H9 (cell line): ENCODE results near the gene RAP1GDS1. TPM values are rescaled to one million over a fixed set of nuclear protein-coding genes. Genes with fewer than 3 reads are reported as not detected.

ENCODE experiments used
- DNase-seq: peaks from one replicate; pipeline ENCODE4 v3.0.0-alpha.2; 2017
- H2AFZ ChIP-seq: one replicate; pipeline ENCODE4 v1.6.1; 2013; ENCODE audit warnings: mild to moderate bottlenecking, low read length, control low read depth, moderate library complexity
- H2AK5ac ChIP-seq: 2 replicates; pipeline ENCODE4 v1.6.1; 2013; ENCODE audit warnings: low read length, control low read depth, mixed read lengths; ENCODE audit not compliant: insufficient read length
- H2BK120ac ChIP-seq: one replicate; pipeline ENCODE4 v1.6.1; 2013; ENCODE audit warnings: low read depth, mild to moderate bottlenecking, low read length, control low read depth, inconsistent platforms; ENCODE audit not compliant: poor library complexity, severe bottlenecking
- H2BK12ac ChIP-seq: 2 replicates; pipeline ENCODE4 v1.6.1; 2013; ENCODE audit warnings: low read length, control low read depth, mixed read lengths, low read depth; ENCODE audit not compliant: insufficient read length
- H2BK15ac ChIP-seq: 2 replicates; pipeline ENCODE4 v1.6.1; 2013; ENCODE audit warnings: low read depth, low read length, control low read depth
- H2BK20ac ChIP-seq: one replicate; pipeline ENCODE4 v1.6.1; 2013; ENCODE audit warnings: low read depth, mild to moderate bottlenecking, low read length, control low read depth, inconsistent platforms; ENCODE audit not compliant: poor library complexity, severe bottlenecking
- H2BK5ac ChIP-seq: 2 replicates; pipeline ENCODE4 v1.6.1; 2013; ENCODE audit warnings: low read length, control low read depth, mixed read lengths; ENCODE audit not compliant: insufficient read length
- H3K14ac ChIP-seq: 2 replicates; pipeline ENCODE4 v1.6.1; 2013; ENCODE audit warnings: low read length, control low read depth; ENCODE audit not compliant: insufficient read depth
- H3K18ac ChIP-seq: 2 replicates; pipeline ENCODE4 v1.6.1; 2013; ENCODE audit warnings: low read depth, mild to moderate bottlenecking, mixed read lengths, low read length, control low read depth; ENCODE audit not compliant: insufficient read length
- H3K23ac ChIP-seq: 2 replicates; pipeline ENCODE4 v1.6.1; 2013; ENCODE audit warnings: low read length, control low read depth, mixed read lengths, low read depth; ENCODE audit not compliant: insufficient read length
- H3K23me2 ChIP-seq: 2 replicates; pipeline ENCODE4 v1.6.1; 2013; ENCODE audit warnings: low read depth, mild to moderate bottlenecking, mixed read lengths, low read length, control low read depth; ENCODE audit not compliant: insufficient read length, poor library complexity, severe bottlenecking
- H3K27ac ChIP-seq: 2 replicates; pipeline ENCODE4 v1.5.1; 2013; ENCODE audit warnings: low read length, control low read depth, mixed read lengths, low read depth; ENCODE audit not compliant: insufficient read length
- H3K27me3 ChIP-seq: 2 replicates; pipeline ENCODE4 v1.6.1; 2013; ENCODE audit warnings: low read length, control low read depth, inconsistent platforms; ENCODE audit not compliant: insufficient read depth
- H3K4ac ChIP-seq: 2 replicates; pipeline ENCODE4 v1.6.1; 2013; ENCODE audit warnings: low read depth, mild to moderate bottlenecking, control low read depth, inconsistent platforms, low read length, moderate library complexity
- H3K4me1 ChIP-seq: 2 replicates; pipeline ENCODE4 v1.6.1; 2013; ENCODE audit warnings: low read length, control low read depth, inconsistent platforms; ENCODE audit not compliant: insufficient read depth
- H3K4me2 ChIP-seq: 2 replicates; pipeline ENCODE4 v1.6.1; 2013; ENCODE audit warnings: low read length, control low read depth, mixed read lengths; ENCODE audit not compliant: insufficient read length, insufficient read depth
- H3K56ac ChIP-seq: 2 replicates; pipeline ENCODE4 v1.6.1; 2013; ENCODE audit warnings: low read depth, mild to moderate bottlenecking, mixed read lengths, low read length, control low read depth; ENCODE audit not compliant: insufficient read length
- H3K79me1 ChIP-seq: 2 replicates; pipeline ENCODE4 v1.6.1; 2013; ENCODE audit warnings: low read depth, mild to moderate bottlenecking, moderate library complexity, low read length, control low read depth, inconsistent platforms; ENCODE audit not compliant: insufficient read depth, poor library complexity, severe bottlenecking
- H3K79me2 ChIP-seq: 2 replicates; pipeline ENCODE4 v1.6.1; 2013; ENCODE audit warnings: low read length, control low read depth, inconsistent platforms; ENCODE audit not compliant: insufficient read depth
- H3K9ac ChIP-seq: 2 replicates; pipeline ENCODE4 v1.6.1; 2013; ENCODE audit warnings: low read length, control low read depth, mixed read lengths; ENCODE audit not compliant: insufficient read length; ENCODE audit errors: extremely low read depth
- H3K9me3 ChIP-seq: one replicate; pipeline ENCODE4 v1.6.1; 2013; ENCODE audit warnings: low read depth, low read length, inconsistent platforms; ENCODE audit not compliant: control insufficient read depth
- H3T11ph ChIP-seq: one replicate; pipeline ENCODE4 v1.6.1; 2013; ENCODE audit warnings: mild to moderate bottlenecking, low read length, control low read depth, inconsistent platforms
- H4K20me1 ChIP-seq: one replicate; pipeline ENCODE4 v1.6.1; 2013; ENCODE audit not compliant: control insufficient read depth, insufficient read length, insufficient read depth
- H4K5ac ChIP-seq: 2 replicates; pipeline ENCODE4 v1.6.1; 2013; ENCODE audit warnings: low read depth, mild to moderate bottlenecking, mixed read lengths, low read length, control low read depth; ENCODE audit not compliant: insufficient read length
- H4K8ac ChIP-seq: replicated peaks from 2 replicates; pipeline ENCODE4 v1.6.1; 2013; ENCODE audit warnings: low read length, control low read depth, mixed read lengths, low read depth; ENCODE audit not compliant: insufficient read length
- H4K91ac ChIP-seq: 2 replicates; pipeline ENCODE4 v1.6.1; 2013; ENCODE audit warnings: low read depth, mild to moderate bottlenecking, moderate library complexity, mixed read lengths, low read length, control low read depth; ENCODE audit not compliant: insufficient read length
- H3K27ac Mint-ChIP-seq, 3 experiments: 2 replicates in 2 of 3; 3 replicates in 1 of 3; pipeline ENCODE4 v1.8.0; 2020 to 2021; ENCODE audit warnings: mixed read lengths in 3 of 3, mild to moderate bottlenecking in 1 of 3, moderate library complexity in 1 of 3
- H3K27me3 Mint-ChIP-seq: 2 replicates; pipeline ENCODE4 v1.8.0; 2021; ENCODE audit warnings: low read depth, mild to moderate bottlenecking, moderate library complexity, mixed read lengths
- H3K36me3 Mint-ChIP-seq, 3 experiments: 2 replicates in 2 of 3; 3 replicates in 1 of 3; pipeline ENCODE4 v1.8.0; 2020 to 2021; ENCODE audit warnings: low read depth in 3 of 3, mixed read lengths in 3 of 3; ENCODE audit not compliant: insufficient read depth in 1 of 3
- H3K4me1 Mint-ChIP-seq, 2 experiments: 2 replicates each; pipeline ENCODE4 v1.8.0; 2020; ENCODE audit warnings: mixed read lengths in 2 of 2
- H3K4me3 Mint-ChIP-seq, 2 experiments: 2 replicates in 1 of 2; 3 replicates in 1 of 2; pipeline ENCODE4 v1.8.0; 2020 to 2021; ENCODE audit warnings: mild to moderate bottlenecking in 2 of 2, mixed read lengths in 2 of 2, moderate library complexity in 1 of 2
- H3K9me3 Mint-ChIP-seq, 2 experiments: 2 replicates in 1 of 2; 3 replicates in 1 of 2; pipeline ENCODE4 v1.8.0; 2020; ENCODE audit warnings: mild to moderate bottlenecking in 2 of 2, mixed read lengths in 2 of 2, moderate library complexity in 1 of 2
- WGBS: extraction: QIAGEN DNeasy Blood & Tissue Kit; methylation state at CpG from one replicate; pipeline ENCODE4 v1.1.7; 2013; ENCODE audit warnings: missing lambda C conversion rate, low lambda C conversion rate, mixed read lengths; ENCODE audit not compliant: insufficient read length; ENCODE audit errors: extremely low coverage; 5-methylcytosine and 5-hydroxymethylcytosine counted together
- long read RNA-seq: library from polyadenylated mRNA; unstranded; transcript quantifications from one replicate; pipeline ENCODE4 v2.0.0, GENCODE V29; 2020
- total RNA-seq: library from RNA; stranded (reverse); gene quantifications from 2 replicates; pipeline ENCODE4 v1.2.1, GENCODE V29; 2021
- TF ChIP-seq, protein P1 (sequence below): fragments of 200-600 bp; sonication (generic); conservative IDR thresholded peaks from 3 replicates; pipeline ENCODE4 v1.8.0; 2021; ENCODE audit warnings: antibody characterized with exemption, mild to moderate bottlenecking

Gene RAP1GDS1
- total RNA-seq, result 25.1 and 25.2 TPM in 2 replicates
- long read RNA-seq, transcript RAP1GDS1-202 (15 exons, 2,092 nt), result minor isoform, 35 of 148 reads
- long read RNA-seq, transcript RAP1GDS1-209 (6 exons, 934 nt), result minor isoform, 8 of 148 reads
- long read RNA-seq, transcript RAP1GDS1-205 (15 exons, 3,681 nt), result major isoform, 53 of 148 reads
- long read RNA-seq, transcript RAP1GDS1-217 (5 exons, 941 nt), result minor isoform, 5 of 148 reads
- long read RNA-seq, partial matches to known transcripts, result 9 of 148 reads
- long read RNA-seq, other reads (novel, unspliced or antisense), result 31 of 148 reads

GRCh38 chr4:98260579-98261404 lies at the start of gene RAP1GDS1:
RAP1GDS1 (plus strand) TSS chr4:98261384; CDS start chr4:98261566, 182 bp downstream.
- H4K91ac ChIP-seq, result peak within 1 kb of the TSS; percentile 27
- peak; percentile 93 for DNase-seq
- Mint-ChIP-seq H3K27ac (peak within 1 kb of the TSS; percentile 97), H3K36me3 (peaks cover 0 to 2% (median 2%) of the 10 kb centered on the region in 3 experiments; a peak in 1 of 7 replicates), H3K27me3 (no peaks in the 10 kb centered on the region), H3K4me3 (peak within 1 kb of the TSS; percentile 96 to 97), H3K9me3 (0 out of 5 replicates have a peak, but pooled peaks cover 0 to 2% of the 10 kb centered on the region in 2 experiments), H3K4me1 (peaks cover 18 to 26% of the 10 kb centered on the region in 2 experiments)
- H3K4ac ChIP-seq, result no peak within 1 kb of the TSS; the same call in 1 of the 2 replicates
- H2BK120ac ChIP-seq, result no peak within 1 kb of the TSS
- H3K56ac ChIP-seq, result no peak within 1 kb of the TSS
- H2BK5ac ChIP-seq, result peak within 1 kb of the TSS; percentile 79
- peak within 1 kb of the TSS; percentile 33 for H4K8ac ChIP-seq
- H3K79me2 ChIP-seq, result peaks cover 6% of the 10 kb centered on the region; the same call in 1 of the 2 replicates
- TF ChIP-seq, protein P1, sequence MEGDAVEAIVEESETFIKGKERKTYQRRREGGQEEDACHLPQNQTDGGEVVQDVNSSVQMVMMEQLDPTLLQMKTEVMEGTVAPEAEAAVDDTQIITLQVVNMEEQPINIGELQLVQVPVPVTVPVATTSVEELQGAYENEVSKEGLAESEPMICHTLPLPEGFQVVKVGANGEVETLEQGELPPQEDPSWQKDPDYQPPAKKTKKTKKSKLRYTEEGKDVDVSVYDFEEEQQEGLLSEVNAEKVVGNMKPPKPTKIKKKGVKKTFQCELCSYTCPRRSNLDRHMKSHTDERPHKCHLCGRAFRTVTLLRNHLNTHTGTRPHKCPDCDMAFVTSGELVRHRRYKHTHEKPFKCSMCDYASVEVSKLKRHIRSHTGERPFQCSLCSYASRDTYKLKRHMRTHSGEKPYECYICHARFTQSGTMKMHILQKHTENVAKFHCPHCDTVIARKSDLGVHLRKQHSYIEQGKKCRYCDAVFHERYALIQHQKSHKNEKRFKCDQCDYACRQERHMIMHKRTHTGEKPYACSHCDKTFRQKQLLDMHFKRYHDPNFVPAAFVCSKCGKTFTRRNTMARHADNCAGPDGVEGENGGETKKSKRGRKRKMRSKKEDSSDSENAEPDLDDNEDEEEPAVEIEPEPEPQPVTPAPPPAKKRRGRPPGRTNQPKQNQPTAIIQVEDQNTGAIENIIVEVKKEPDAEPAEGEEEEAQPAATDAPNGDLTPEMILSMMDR, result no peak
- no peak within 1 kb of the TSS for H3T11ph ChIP-seq
- H2AFZ ChIP-seq, result no peak within 1 kb of the TSS
- peak within 1 kb of the TSS; percentile 82 for H3K27ac ChIP-seq
- no peaks in the 10 kb centered on the region for H3K79me1 ChIP-seq
- H3K4me2 ChIP-seq, result peak within 1 kb of the TSS; percentile 94
- no peaks in the 10 kb centered on the region for H3K27me3 ChIP-seq
- peak within 1 kb of the TSS; percentile 90 for H4K5ac ChIP-seq
- H2BK20ac ChIP-seq, result no peak within 1 kb of the TSS
- no peak within 1 kb of the TSS for H2AK5ac ChIP-seq
- H3K18ac ChIP-seq, result peak within 1 kb of the TSS; percentile 99
- H2BK12ac ChIP-seq, result no peak within 1 kb of the TSS
- no peaks in the 10 kb centered on the region for H4K20me1 ChIP-seq
- peaks cover 7% of the 10 kb centered on the region; the same call in 1 of the 2 replicates for H3K4me1 ChIP-seq
- WGBS, result no CpG with 5 or more reads among the region's 84 CpGs
- no peaks in the 10 kb centered on the region for H3K9me3 ChIP-seq
- peak within 1 kb of the TSS; percentile 97 for H3K9ac ChIP-seq
- peak within 1 kb of the TSS; percentile 98 for H3K14ac ChIP-seq
- peaks cover 15% of the 10 kb centered on the region for H3K23me2 ChIP-seq
- H2BK15ac ChIP-seq, result peak within 1 kb of the TSS; percentile 86
- no peak within 1 kb of the TSS for H3K23ac ChIP-seq
